Keratinocyte (primary cell): ENCODE measurements around the gene NAP1L4.

ENCODE experiments used
- EZH2 ChIP-seq: IDR thresholded peaks from one replicate; pipeline ENCODE4 v1.6.1; 2012; ENCODE audit warnings: inconsistent platforms, mild to moderate bottlenecking, low read length, moderate library complexity
- TF ChIP-seq, protein P1 (sequence below), 3 experiments: IDR thresholded peaks in 1 of 3; conservative IDR thresholded peaks in 1 of 3; optimal IDR thresholded peaks in 1 of 3; 2 replicates in 2 of 3; 3 replicates in 1 of 3; pipeline versions ENCODE3 to v1.5.1; 2011; ENCODE audit warnings: low read length in 3 of 3, mild to moderate bottlenecking in 3 of 3, moderate library complexity in 2 of 3, control low read depth in 1 of 3, inconsistent platforms in 1 of 3; ENCODE audit not compliant: insufficient read depth in 2 of 3; ENCODE audit errors: extremely low read depth in 1 of 3

DNA sequence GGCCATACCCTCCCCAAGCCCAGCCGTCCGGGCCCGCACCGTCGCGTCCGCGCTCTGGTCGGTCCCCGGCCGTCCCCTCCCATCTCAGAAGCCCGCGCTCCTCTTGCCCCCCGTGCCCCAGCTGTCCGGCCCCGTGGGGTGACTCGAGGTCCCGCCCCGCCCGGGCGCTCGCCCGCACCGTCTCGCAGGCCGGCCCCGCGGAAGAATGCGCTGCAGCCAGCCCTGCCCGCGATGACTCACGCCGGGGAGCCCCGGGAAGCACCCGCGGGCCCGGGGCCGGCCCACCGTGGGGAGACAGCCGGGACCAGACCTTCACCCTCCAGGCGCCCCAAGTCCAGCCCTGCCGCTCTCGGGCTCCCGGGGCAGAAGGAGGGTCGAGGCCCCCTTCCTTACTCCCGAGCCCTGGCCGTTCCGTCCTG is 62.6 kb downstream of the NAP1L4 start:
- TF ChIP-seq, protein P1, sequence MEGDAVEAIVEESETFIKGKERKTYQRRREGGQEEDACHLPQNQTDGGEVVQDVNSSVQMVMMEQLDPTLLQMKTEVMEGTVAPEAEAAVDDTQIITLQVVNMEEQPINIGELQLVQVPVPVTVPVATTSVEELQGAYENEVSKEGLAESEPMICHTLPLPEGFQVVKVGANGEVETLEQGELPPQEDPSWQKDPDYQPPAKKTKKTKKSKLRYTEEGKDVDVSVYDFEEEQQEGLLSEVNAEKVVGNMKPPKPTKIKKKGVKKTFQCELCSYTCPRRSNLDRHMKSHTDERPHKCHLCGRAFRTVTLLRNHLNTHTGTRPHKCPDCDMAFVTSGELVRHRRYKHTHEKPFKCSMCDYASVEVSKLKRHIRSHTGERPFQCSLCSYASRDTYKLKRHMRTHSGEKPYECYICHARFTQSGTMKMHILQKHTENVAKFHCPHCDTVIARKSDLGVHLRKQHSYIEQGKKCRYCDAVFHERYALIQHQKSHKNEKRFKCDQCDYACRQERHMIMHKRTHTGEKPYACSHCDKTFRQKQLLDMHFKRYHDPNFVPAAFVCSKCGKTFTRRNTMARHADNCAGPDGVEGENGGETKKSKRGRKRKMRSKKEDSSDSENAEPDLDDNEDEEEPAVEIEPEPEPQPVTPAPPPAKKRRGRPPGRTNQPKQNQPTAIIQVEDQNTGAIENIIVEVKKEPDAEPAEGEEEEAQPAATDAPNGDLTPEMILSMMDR (optimal IDR thresholded peaks at IDR 0.05 in 1 of 3, IDR thresholded peaks at IDR 0.05 in 1 of 3, conservative IDR thresholded peaks at IDR 0.05 in 1 of 3; ENCODE audit: extremely low read depth in 1 of 3, insufficient read depth in 2 of 3, low read length in 3 of 3) = no peak
- no peak for TF ChIP-seq EZH2
